GM19035 (cell line): ENCODE measurements around the gene PYM1.

Experiments used
- ATAC-seq: cut with Tn5 transposase; IDR thresholded peaks from one replicate; pipeline ENCODE4 v1.9.1; 2021; ENCODE audit not compliant: unreplicated experiment

PYM1 gene

GRCh38 chr12:55927588-55928502 lies at the start of gene PYM1:
TSS of gene PYM1 (minus strand) at chr12:55927894. CDS start at chr12:55927761, 133 bp downstream.
- ATAC-seq = peak; percentile 46

- ATAC-seq = peak; percentile 20
Measured at GRCh38 chr12:55974308-55974730, 46.6 kb upstream of the PYM1 start.

DNA sequence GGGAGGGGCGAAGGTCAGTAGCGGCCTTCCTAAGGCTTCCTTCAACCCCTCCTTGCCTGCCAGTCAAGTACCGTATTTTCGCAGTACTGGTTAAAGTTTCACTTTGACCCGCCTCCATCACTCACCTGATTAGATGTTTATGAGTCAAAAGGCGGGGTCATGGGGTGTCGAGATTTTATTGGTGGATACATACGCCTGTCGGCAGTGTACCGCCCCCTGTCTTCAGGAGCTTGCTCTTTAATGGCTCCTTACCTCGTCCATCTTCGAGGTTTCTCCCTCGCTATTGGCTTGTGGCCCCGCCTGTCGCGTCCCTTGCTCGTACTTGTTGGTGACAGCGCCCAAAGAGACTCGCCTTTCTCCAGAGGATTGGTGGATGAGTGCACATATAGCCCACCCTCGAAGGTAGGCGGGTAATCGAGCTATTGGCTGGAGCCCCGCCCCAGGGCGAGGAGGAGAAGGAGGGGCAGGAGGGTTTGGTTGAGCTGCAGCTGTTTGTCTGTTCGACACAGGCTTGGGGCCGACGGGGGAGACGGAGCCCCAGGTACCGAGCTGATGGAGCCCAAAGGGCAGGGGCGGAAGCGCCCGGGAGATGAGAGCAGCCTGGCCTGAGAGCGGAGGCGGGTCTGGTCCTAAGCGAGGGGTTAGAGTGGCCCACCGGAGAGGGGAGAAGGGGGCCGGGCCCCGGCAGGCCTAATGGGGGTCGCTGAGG lies 46.1 kb upstream of the PYM1 start, which contains the start of gene RAB5B:
RAB5B (plus strand) TSS at position 480 of the 709 bp plus-strand sequence. CDS start 12,883 bp downstream, outside the sequence.
- peak; percentile 94 for ATAC-seq

- no peak for ATAC-seq
Measured at GRCh38 chr12:55972911-55973598, 45.4 kb upstream of the PYM1 start.

DNA sequence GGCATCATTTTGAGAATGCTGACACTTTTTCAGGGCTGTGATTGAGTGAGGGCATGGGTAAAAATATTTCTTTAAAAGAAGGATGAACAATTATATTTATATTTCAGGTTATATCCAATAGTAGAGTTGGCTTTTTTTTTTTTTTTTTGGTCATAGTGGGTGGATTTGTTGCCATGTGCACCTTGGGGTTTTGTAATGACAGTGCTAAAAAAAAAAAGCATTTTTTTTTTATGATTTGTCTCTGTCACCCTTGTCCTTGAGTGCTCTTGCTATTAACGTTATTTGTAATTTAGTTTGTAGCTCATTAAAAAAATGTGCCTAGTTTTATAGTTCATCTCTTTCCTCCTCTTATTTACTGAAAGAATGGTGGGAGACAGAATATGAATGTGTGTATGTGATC lies 44.8 kb upstream of the PYM1 start:
- ATAC-seq = no peak

DNA sequence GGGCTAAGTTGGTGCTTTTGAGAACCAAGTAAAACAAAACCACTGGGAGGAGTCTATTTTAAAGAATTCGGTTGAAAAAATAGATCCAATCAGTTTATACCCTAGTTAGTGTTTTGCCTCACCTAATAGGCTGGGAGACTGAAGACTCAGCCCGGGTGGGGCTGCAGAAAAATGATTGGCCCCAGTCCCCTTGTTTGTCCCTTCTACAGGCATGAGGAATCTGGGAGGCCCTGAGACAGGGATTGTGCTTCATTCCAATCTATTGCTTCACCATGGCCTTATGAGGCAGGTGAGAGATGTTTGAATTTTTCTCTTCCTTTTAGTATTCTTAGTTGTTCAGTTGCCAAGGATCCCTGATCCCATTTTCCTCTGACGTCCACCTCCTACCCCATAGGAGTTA lies 44.3 kb upstream of the PYM1 start:
- no peak for ATAC-seq

DNA sequence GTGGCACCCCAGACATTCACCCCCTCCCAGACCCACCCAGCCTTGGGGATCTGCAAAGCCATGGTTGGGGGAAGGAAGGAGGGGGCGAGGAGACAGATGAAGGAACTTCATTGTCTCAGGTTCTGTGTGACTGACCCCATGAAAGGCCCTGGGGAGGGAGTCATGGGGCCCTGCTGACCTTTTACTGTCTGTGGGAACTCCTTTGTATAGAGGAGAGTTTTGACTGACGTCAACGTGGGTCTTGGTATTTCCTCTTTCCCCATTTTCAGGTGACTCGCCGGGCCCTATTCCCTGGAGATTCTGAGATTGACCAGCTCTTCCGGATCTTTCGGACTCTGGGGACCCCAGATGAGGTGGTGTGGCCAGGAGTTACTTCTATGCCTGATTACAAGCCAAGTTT lies 43.1 kb upstream of the PYM1 start:
- ATAC-seq = no peak

GRCh38 chr12:55969356-55969755 lies 41.7 kb upstream of the PYM1 start:
- ATAC-seq = no peak

- ATAC-seq = peak; percentile 93
Measured at GRCh38 chr12:55966408-55967281, 39.0 kb upstream of the PYM1 start, which contains the start of gene CDK2. TSS of gene CDK2 (plus strand) at chr12:55966830. CDS start at chr12:55967009, 179 bp downstream.

DNA sequence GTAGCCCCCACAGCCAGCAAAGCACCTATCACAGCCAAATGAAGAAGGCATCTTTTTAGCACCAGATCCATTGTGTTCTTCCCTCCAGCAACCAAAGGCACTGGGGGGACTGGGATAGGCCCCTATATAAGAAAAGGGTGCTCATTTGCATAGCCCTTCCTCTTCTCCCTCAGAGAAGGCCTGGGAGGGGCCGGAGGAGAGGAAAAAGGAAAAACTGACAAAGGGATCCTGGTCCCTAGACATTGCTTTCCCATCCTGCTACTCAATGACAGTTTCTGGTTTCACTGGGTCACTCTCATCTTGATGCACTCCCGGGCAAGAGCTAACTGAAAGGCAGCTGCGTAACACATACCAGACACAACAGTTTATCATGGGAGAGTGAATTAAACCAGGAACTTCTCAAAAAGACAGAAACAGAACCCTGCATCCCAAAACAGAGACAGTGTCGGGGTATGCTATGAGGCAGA lies 38.3 kb upstream of the PYM1 start, which contains the start of gene PMEL:
PMEL (minus strand) TSS at position 102 of the 467 bp plus-strand sequence; CDS start at position 71, 31 bp downstream.
- ATAC-seq = no peak

- no peak for ATAC-seq
Measured at GRCh38 chr12:55965240-55965639, 37.5 kb upstream of the PYM1 start.

DNA sequence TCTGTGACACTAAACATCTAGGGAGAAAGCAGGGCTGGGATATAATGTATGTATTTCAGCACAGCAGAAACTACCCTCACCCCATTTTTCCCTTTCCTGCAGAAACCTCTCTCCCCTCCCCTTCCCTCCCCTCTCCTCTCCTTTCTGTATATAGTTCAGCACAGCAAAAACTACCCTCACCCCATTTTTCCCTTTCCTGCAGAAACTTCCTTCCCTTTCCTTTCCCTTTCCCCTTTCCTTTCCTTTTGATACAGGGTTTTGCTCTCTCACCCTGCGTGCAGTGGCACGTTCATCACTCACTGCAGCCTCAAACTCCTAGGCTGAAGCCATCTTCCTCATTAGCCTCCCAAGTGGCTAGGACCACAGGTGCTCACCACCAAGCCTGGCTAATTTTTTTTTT lies 36.1 kb upstream of the PYM1 start:
- ATAC-seq = no peak

- no peak for ATAC-seq
Measured at GRCh38 chr12:55957106-55957859, 29.6 kb upstream of the PYM1 start.

DNA sequence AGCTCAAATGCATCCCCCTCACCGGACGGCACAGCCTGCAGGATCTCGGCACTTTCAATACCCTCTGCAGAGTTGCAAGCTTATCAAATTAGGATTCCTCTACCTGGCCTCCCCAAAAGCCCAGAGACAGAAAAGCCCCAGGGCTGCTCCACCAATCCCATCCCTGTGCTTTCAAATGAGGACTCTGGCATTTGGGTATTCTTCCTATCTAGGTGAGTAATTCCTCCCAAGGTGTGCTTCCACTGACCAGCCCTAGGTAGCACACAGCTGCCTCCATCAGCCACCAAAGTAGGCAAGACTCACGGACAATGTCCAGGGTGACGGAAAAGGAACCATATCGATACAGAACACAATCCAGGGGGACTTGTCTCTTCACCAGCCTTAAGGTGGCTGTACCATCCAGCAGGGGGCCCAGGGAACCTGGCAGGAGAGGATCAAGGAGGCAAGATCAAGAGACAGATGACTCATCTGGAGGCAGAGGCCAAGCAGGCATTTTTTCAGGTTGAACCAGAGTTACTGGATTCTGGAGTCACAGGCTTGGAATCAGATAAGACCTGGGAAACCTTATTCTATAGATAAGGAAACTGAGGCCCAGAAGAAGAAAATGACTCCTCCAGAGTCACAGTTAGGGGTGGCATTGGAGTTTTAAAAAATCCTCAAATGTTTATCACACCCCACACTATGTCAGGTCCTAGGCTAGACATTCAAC lies 28.3 kb upstream of the PYM1 start:
- no peak for ATAC-seq

- no peak for ATAC-seq
Measured at GRCh38 chr12:55955344-55955743, 27.6 kb upstream of the PYM1 start.

GRCh38 chr12:55946553-55946952 lies 18.9 kb upstream of the PYM1 start:
- no peak for ATAC-seq

- no peak for ATAC-seq
Measured at GRCh38 chr12:55942577-55943136, 15.0 kb upstream of the PYM1 start.

GRCh38 chr12:55942055-55942454 lies 14.4 kb upstream of the PYM1 start:
- no peak for ATAC-seq
